PC-3 (cell line): ENCODE data around the gene FBXO34. TPM values are rescaled to one million over a fixed set of nuclear protein-coding genes. Genes with fewer than 3 reads are reported as not detected.

Experiments used
- ATAC-seq: fragments of 200-7000 bp; cut with Tn5 transposase; 2 replicates; pipeline ENCODE4 v1.9.1; 2020; ENCODE audit warnings: mild to moderate bottlenecking, moderate library complexity
- BruUV-seq: library from RNA; stranded (reverse); fragments of 400-500 nt; replicated peaks from 2 replicates; lab custom pipeline; 2021; lab: Mats Ljungman, UMichigan
- CTCF ChIA-PET: fragments of 300-600 bp; sonication (Branson Sonifier 250); formaldehyde crosslinking; loops from one replicate; lab custom pipeline; 2022; ENCODE audit warnings: antibody characterized with exemption; lab: Charles Lee
- POLR2A ChIA-PET: fragments of 300-600 bp; sonication (Branson Sonifier 250); formaldehyde crosslinking; loops from one replicate; lab custom pipeline; 2022; ENCODE audit warnings: antibody characterized with exemption; ENCODE audit not compliant: unreplicated experiment; lab: Charles Lee
- DNase-seq: peaks from one replicate; pipeline ENCODE4 v3.0.0-alpha.2; 2015
- H2AFZ ChIP-seq: fragments of 300-600 bp; sonication (generic); 2 replicates; pipeline ENCODE4 v1.6.0; 2016; ENCODE audit warnings: antibody characterized with exemption, low read length
- H3F3A ChIP-seq: fragments of 300-600 bp; sonication (generic); one replicate; pipeline ENCODE4 v1.6.0; 2017; ENCODE audit warnings: antibody characterized with exemption, low read length, control low read depth, mild to moderate bottlenecking; ENCODE audit not compliant: unreplicated experiment
- H3K27ac ChIP-seq: fragments of 300-600 bp; sonication (generic); 2 replicates; pipeline ENCODE4 v1.5.1; 2016; ENCODE audit warnings: mild to moderate bottlenecking, low read length
- H3K27me3 ChIP-seq: fragments of 300-600 bp; sonication (generic); 2 replicates; pipeline ENCODE4 v1.6.1; 2016; ENCODE audit warnings: low read length, mixed read lengths
- H3K36me3 ChIP-seq: fragments of 300-600 bp; sonication (generic); 2 replicates; pipeline ENCODE4 v1.6.1; 2016; ENCODE audit warnings: low read depth, mixed run types, low read length, mixed read lengths
- H3K4me1 ChIP-seq: fragments of 300-600 bp; sonication (generic); 2 replicates; pipeline ENCODE4 v1.5.1; 2016; ENCODE audit warnings: low read length; ENCODE audit not compliant: insufficient read depth
- H3K4me2 ChIP-seq: fragments of 300-600 bp; sonication (generic); 2 replicates; pipeline ENCODE4 v1.6.0; 2016; ENCODE audit warnings: low read length
- H3K4me3 ChIP-seq: fragments of 300-600 bp; sonication (generic); 2 replicates; pipeline ENCODE4 v1.5.1; 2016; ENCODE audit warnings: mild to moderate bottlenecking, low read length, mixed read lengths
- H3K79me2 ChIP-seq: fragments of 300-600 bp; sonication (generic); 2 replicates; pipeline ENCODE4 v1.6.1; 2017; ENCODE audit warnings: low read length, mixed read lengths
- H3K9ac ChIP-seq: fragments of 300-600 bp; sonication (generic); 2 replicates; pipeline ENCODE4 v1.6.0; 2016; ENCODE audit warnings: mild to moderate bottlenecking, low read length
- H3K9me2 ChIP-seq: fragments of 300-600 bp; sonication (generic); replicated peaks from 2 replicates; pipeline ENCODE4 v1.6.1; 2016; ENCODE audit warnings: mixed run types, low read length, mixed read lengths
- H3K9me3 ChIP-seq: fragments of 300-600 bp; sonication (generic); 2 replicates; pipeline ENCODE4 v1.6.1; 2016; ENCODE audit warnings: low read length, mixed read lengths
- H4K20me1 ChIP-seq: fragments of 300-600 bp; sonication (generic); 2 replicates; pipeline ENCODE4 v1.6.1; 2016; ENCODE audit warnings: low read length, mixed read lengths
- CTCF ChIP-seq: fragments of 300-600 bp; sonication (generic); conservative IDR thresholded peaks from 2 replicates; pipeline ENCODE4 v1.5.1; 2017; ENCODE audit warnings: antibody characterized with exemption, low read depth, mild to moderate bottlenecking, low read length
- EZH2 ChIP-seq: fragments of 300-600 bp; sonication (generic); IDR thresholded peaks from one replicate; pipeline ENCODE4 v1.6.1; 2017; ENCODE audit warnings: antibody characterized with exemption, mild to moderate bottlenecking, low read length; ENCODE audit not compliant: unreplicated experiment
- EZH2phosphoT487 ChIP-seq: fragments of 300-600 bp; sonication (generic); IDR thresholded peaks from 2 replicates; pipeline ENCODE4 v1.6.1; 2018; ENCODE audit warnings: mild to moderate bottlenecking, antibody characterized with exemption, low read length, borderline replicate concordance
- intact Hi-C: fragments of 100-400 bp; cut with micrococcal nuclease; formaldehyde crosslinking; loops from 2 replicates; pipeline ENCODE4 v1.9.0; 2023
- total RNA-seq: library from RNA; depleted of rRNA; stranded (reverse); fragments of >200 nt; gene quantifications from 2 replicates; pipeline ENCODE4 v1.2.3, GENCODE V29; 2014; rRNA removed

The FBXO34 gene
- total RNA-seq, 1 experiment from 2014 or later = 35.9 TPM

- CTCF ChIA-PET = no interaction called here
- Histone ChIP-seq H3K79me2 (peaks cover 84% of the 10 kb centered on the region), H4K20me1 (peaks cover 10% of the 10 kb centered on the region; the same call in 1 of the 2 replicates)
These were observed 130.5 kb downstream of the FBXO34 start for GRCh38 chr14:55401751-55402150.

More at GRCh38 chr14:55401751-55402150, 130.5 kb downstream of the FBXO34 start:
- Histone ChIP-seq H3K9ac (no peak overlapping the region), H3F3A (no peaks in the 10 kb centered on the region), H2AFZ (no peak overlapping the region), H3K27me3 (no peaks in the 10 kb centered on the region), H3K36me3 (no peaks in the 10 kb centered on the region; the same call in 1 of the 2 replicates), H3K4me1 (peaks cover 23% of the 10 kb centered on the region), H3K4me2 (no peak overlapping the region), H3K9me2 (no peaks in the 10 kb centered on the region), H3K4me3 (no peak overlapping the region), H3K27ac (no peak overlapping the region), H3K9me3 (no peaks in the 10 kb centered on the region)
- no TSS peak for BruUV-seq
- POLR2A ChIA-PET = no interaction called here
- ATAC-seq (no peak), DNase-seq (no peak)
- TF ChIP-seq CTCF = no peak
- TF ChIP-seq EZH2 = no peak
- TF ChIP-seq EZH2phosphoT487 = no peak
- intact Hi-C loops = no loop called here

Other genes with a start within 250 kb of the FBXO34 start
- 45.9 and 47.1 TPM in 2 replicates for gene WDHD1, start 244.3 kb upstream of the FBXO34 start, total RNA-seq
- 21.9 and 22.5 TPM in 2 replicates for gene SOCS4, start 244.2 kb upstream of the FBXO34 start, total RNA-seq
- 73.9 and 75.9 TPM in 2 replicates for gene MAPK1IP1L, start 219.8 kb upstream of the FBXO34 start, total RNA-seq
- gene LGALS3, start 142.2 kb upstream of the FBXO34 start, total RNA-seq = 317 and 333 TPM in 2 replicates
- gene DLGAP5, start 79.8 kb upstream of the FBXO34 start, total RNA-seq = 94.1 and 97.9 TPM in 2 replicates
- gene ATG14, start 140.4 kb downstream of the FBXO34 start, total RNA-seq = 20.2 and 22.5 TPM in 2 replicates
- gene TBPL2, start 169.2 kb downstream of the FBXO34 start, total RNA-seq = not detected in 2 replicates